IPS-18c (cell line): ENCODE measurements around the gene NELFCD.
"Not testable (repeated sequence)": the region's sequence is repeated elsewhere in the genome, so short reads cannot be mapped to it uniquely, and the experiment has no call there.

Experiments used
- H3K4me3 ChIP-seq: 2 replicates; pipeline ENCODE4 v1.7.0; 2013; ENCODE audit warnings: low read depth, mild to moderate bottlenecking, low read length, moderate library complexity; ENCODE audit not compliant: insufficient read depth
- H3K9me3 ChIP-seq: one replicate; pipeline ENCODE4 v1.6.1; 2013; ENCODE audit warnings: mild to moderate bottlenecking, low read length, moderate library complexity; ENCODE audit not compliant: control insufficient read depth, insufficient read depth

The NELFCD gene

GRCh38 chr20:59027741-59028320 lies 46.8 kb downstream of the NELFCD start:
- H3K4me3 ChIP-seq: no peak overlapping the region
- H3K9me3 ChIP-seq: no peaks in the 10 kb centered on the region

- H3K9me3 ChIP-seq: no peaks in the 10 kb centered on the region
- H3K4me3 ChIP-seq: no peak overlapping the region
Measured at GRCh38 chr20:59028812-59029211, 47.8 kb downstream of the NELFCD start.

- Histone ChIP-seq H3K4me3 (peak overlapping the region; percentile 96), H3K9me3 (no peaks in the 10 kb centered on the region)
Measured at GRCh38 chr20:59030911-59031563, 50.0 kb downstream of the NELFCD start.

- peak overlapping the region; percentile 96 for H3K4me3 ChIP-seq
- H3K9me3 ChIP-seq: no peaks in the 10 kb centered on the region
Measured at GRCh38 chr20:59031564-59032022, 50.5 kb downstream of the NELFCD start.

GRCh38 chr20:59032023-59032712 lies 51.1 kb downstream of the NELFCD start, which contains the start of gene ATP5F1E:
Gene ATP5F1E, minus strand, starts transcription at chr20:59032335. Its CDS starts 84 bp downstream, at chr20:59032251.
- peak within 1 kb of the TSS; percentile 96 for H3K4me3 ChIP-seq
- H3K9me3 ChIP-seq: no peaks in the 10 kb centered on the region

GRCh38 chr20:59032713-59033059 lies 51.6 kb downstream of the NELFCD start:
- Histone ChIP-seq H3K9me3 (no peaks in the 10 kb centered on the region), H3K4me3 (peak overlapping the region; percentile 69)

- H3K4me3 ChIP-seq: peak overlapping the region; percentile 69; the same call in 1 of the 2 replicates
- H3K9me3 ChIP-seq: no peaks in the 10 kb centered on the region
Measured at GRCh38 chr20:59033093-59033492, 52.0 kb downstream of the NELFCD start.

- H3K9me3 ChIP-seq: no peaks in the 10 kb centered on the region
- H3K4me3 ChIP-seq: no peak overlapping the region
Measured at GRCh38 chr20:59033616-59034165, 52.6 kb downstream of the NELFCD start.

GRCh38 chr20:59035381-59035780 lies 54.3 kb downstream of the NELFCD start:
- Histone ChIP-seq H3K4me3 (no peak overlapping the region), H3K9me3 (no peaks in the 10 kb centered on the region)

GRCh38 chr20:59037386-59037785 lies 56.3 kb downstream of the NELFCD start:
- Histone ChIP-seq H3K4me3 (no peak overlapping the region), H3K9me3 (no peaks in the 10 kb centered on the region)

- H3K4me3 ChIP-seq: no peak overlapping the region
- no peaks in the 10 kb centered on the region for H3K9me3 ChIP-seq
Measured at GRCh38 chr20:59039233-59039632, 58.2 kb downstream of the NELFCD start.

GRCh38 chr20:59040667-59041066 lies 59.6 kb downstream of the NELFCD start:
- no peak overlapping the region for H3K4me3 ChIP-seq
- H3K9me3 ChIP-seq: no peaks in the 10 kb centered on the region

- not testable (repeated sequence) for H3K9me3 ChIP-seq
- peak overlapping the region; percentile 85; the same call in 1 of the 2 replicates for H3K4me3 ChIP-seq
Measured at GRCh38 chr20:59041487-59041886, 60.4 kb downstream of the NELFCD start.

GRCh38 chr20:59042151-59042795 lies 61.2 kb downstream of the NELFCD start, which contains the start of gene PRELID3B:
Gene PRELID3B, minus strand, starts transcription at chr20:59042786. Its CDS starts 56 bp downstream, at chr20:59042730.
- Histone ChIP-seq H3K4me3 (peak within 1 kb of the TSS; percentile 85), H3K9me3 (no peaks in the 10 kb centered on the region)

GRCh38 chr20:59042796-59043631 lies 62.0 kb downstream of the NELFCD start:
- Histone ChIP-seq H3K9me3 (no peaks in the 10 kb centered on the region), H3K4me3 (peak overlapping the region; percentile 85)

GRCh38 chr20:59043698-59044097 lies 62.6 kb downstream of the NELFCD start:
- no peak overlapping the region for H3K4me3 ChIP-seq

GRCh38 chr20:59044295-59044694 lies 63.2 kb downstream of the NELFCD start:
- Histone ChIP-seq H3K9me3 (no peaks in the 10 kb centered on the region), H3K4me3 (no peak overlapping the region)

More at GRCh38 chr20:59043698-59044097, 62.6 kb downstream of the NELFCD start:
- H3K9me3 ChIP-seq: no peaks in the 10 kb centered on the region
